Measurements from ENCODE around the gene THUMPD1. TPM values are rescaled to one million over a fixed set of nuclear protein-coding genes. Genes with fewer than 3 reads are reported as not detected.
"Not testable (repeated sequence)": the region's sequence is repeated elsewhere in the genome, so short reads cannot be mapped to it uniquely, and the experiment has no call there.

Gene THUMPD1
- total RNA-seq, 1 donor from 2014 or later = 18.6 TPM

DNA sequence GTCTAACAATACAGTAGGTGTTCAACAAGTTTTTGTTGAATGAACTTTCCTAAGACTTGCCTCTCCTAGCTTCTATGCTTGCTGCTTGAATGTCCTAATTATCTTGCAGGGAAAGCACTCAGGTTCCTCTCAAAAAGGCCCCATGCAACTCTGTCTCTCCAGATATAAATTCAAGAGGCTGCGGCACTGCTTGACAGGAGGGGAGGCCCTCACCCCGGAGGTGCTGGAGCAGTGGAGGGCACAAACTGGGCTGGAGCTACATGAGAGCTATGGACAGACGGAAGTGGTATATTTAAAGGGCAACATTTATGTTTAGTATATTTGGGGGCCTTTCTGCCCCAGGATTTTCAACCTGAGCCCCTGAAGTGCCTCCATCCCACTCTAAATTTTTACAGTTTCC lies 14.4 kb downstream of the THUMPD1 start:
- DNase-seq (ENCODE audit: low read depth) = no peak
- no peak overlapping the region for H3K4me3 ChIP-seq (ENCODE audit: low read depth, low read length)
- TF ChIP-seq, protein P1, sequence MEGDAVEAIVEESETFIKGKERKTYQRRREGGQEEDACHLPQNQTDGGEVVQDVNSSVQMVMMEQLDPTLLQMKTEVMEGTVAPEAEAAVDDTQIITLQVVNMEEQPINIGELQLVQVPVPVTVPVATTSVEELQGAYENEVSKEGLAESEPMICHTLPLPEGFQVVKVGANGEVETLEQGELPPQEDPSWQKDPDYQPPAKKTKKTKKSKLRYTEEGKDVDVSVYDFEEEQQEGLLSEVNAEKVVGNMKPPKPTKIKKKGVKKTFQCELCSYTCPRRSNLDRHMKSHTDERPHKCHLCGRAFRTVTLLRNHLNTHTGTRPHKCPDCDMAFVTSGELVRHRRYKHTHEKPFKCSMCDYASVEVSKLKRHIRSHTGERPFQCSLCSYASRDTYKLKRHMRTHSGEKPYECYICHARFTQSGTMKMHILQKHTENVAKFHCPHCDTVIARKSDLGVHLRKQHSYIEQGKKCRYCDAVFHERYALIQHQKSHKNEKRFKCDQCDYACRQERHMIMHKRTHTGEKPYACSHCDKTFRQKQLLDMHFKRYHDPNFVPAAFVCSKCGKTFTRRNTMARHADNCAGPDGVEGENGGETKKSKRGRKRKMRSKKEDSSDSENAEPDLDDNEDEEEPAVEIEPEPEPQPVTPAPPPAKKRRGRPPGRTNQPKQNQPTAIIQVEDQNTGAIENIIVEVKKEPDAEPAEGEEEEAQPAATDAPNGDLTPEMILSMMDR (conservative IDR thresholded peaks at IDR 0.05; ENCODE audit: low read depth, low read length) = no peak

DNA sequence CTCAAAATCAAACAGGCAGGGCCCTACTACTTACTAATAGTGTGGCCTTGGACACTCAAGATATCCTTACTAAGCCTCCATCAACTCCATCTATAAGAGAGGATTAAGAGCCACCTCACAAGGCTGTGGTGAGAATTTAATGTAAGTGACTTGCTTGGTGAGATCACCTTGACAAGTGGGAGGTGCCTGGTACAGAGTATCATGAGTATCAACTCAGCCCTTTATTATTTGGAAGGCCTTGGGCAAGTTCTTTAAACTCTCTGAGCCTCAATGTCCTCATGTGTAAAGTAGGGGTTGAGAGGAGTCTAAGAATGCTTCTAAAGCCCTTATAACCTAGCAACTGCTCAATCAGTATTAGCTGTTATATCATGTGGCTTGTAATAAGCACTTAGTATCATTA lies 15.0 kb downstream of the THUMPD1 start:
- DNase-seq (ENCODE audit: low read depth) = no peak
- TF ChIP-seq, protein P1 (conservative IDR thresholded peaks at IDR 0.05; ENCODE audit: low read depth, low read length) = no peak
- no peak overlapping the region for H3K4me3 ChIP-seq (ENCODE audit: low read depth, low read length)

DNA sequence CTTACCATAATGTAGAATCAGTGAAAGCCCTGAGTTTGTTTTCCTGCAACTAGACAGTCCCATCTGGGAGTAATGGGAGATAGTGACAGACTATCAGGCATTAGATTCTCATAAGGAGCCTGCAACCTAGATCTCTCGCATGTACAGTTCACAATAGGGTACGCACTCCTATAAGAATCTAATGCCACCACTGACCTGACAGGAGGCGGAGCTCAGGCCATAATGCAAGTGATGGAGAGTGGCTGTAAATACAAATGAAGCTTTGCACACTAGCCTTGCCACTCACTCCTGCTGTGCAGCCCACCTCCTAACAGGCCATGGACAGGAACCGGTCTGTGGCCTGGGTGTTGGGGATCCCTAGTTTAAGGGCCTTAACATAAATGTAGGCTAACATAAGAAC lies 21.4 kb downstream of the THUMPD1 start:
- no peak overlapping the region for H3K4me3 ChIP-seq (ENCODE audit: low read depth, low read length)
- TF ChIP-seq, protein P1 (conservative IDR thresholded peaks at IDR 0.05; ENCODE audit: low read depth, low read length) = no peak
- DNase-seq (ENCODE audit: low read depth) = no peak

DNA sequence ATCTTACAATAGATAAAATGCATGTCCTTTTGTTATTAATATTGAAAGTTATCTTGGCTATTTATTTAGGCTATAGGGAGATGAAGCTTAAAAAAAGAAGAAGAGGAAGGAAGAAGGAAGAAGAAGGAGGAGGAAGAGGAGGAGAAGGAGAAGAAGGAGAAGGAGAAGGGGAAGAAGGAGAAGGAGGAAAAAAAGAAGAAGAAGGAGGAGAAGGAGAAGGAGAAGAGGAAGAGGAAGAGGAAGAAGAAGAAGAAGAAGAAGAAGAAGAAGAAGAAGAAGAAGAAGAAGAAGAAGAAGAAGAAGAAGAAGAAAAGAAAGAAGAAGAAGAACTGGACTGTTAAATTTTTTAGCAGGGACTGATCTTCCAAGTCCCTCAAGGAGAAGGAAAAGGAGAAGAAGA lies 23.9 kb downstream of the THUMPD1 start:
- DNase-seq (ENCODE audit: low read depth) = not testable (repeated sequence)

DNA sequence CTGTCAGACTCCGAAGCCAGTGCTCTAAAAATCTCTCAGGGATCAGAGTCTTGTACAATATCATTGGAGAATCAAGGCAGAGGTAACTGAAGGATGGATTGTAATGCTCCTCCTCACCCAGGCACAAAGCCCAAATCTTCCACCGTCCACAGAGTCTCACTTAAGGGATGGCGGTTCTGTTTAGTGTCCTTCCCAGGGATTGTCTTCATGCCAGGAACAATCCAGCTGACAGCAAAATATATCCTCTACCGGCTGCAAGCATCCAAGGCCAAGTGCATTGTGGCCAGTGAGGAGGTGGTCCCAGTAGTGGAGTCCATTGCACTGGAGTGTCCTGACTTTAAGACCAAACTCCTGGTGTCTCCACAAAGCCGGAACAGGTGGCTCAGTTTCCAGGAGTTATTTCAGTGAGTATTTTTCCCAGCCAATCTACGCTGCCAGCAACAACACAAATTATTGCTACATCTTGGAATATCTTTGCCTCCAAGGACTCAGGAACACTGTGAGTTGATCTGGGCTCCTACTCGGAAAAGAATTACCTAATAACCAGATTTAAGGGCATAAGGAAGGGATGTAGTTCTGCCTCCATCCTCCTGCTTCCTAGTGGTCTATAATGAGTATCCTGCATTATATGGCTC lies 30.2 kb downstream of the THUMPD1 start:
- TF ChIP-seq, protein P1 (conservative IDR thresholded peaks at IDR 0.05; ENCODE audit: low read depth, low read length) = no peak
- no peak overlapping the region for H3K4me3 ChIP-seq (ENCODE audit: low read depth, low read length)
- DNase-seq (ENCODE audit: low read depth) = no peak

More for the DNA sequence above, 23.9 kb downstream of the THUMPD1 start:
- H3K4me3 ChIP-seq (ENCODE audit: low read depth, low read length) = not testable (repeated sequence)

DNA sequence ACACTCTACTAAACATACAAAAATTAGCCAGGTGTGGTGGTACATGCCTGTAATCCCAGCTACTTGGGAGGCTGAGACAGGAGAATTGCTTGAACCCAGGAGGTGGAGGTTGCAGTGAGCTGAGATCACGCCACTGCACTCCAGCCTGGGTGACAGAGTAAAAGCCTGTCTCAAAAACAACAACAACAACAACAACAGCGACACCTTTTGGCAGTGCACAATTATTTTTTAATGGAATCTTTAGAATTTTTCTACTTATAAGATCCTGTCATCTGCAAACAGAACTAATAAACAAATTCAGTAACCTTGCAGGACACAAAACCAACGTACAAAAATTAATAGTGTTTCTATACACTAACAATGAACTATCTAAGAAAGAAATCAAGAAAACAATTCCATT lies 33.5 kb downstream of the THUMPD1 start:
- DNase-seq (ENCODE audit: low read depth); H3K4me3 ChIP-seq (ENCODE audit: low read depth, low read length): not testable (repeated sequence)
- TF ChIP-seq, protein P1 (conservative IDR thresholded peaks at IDR 0.05; ENCODE audit: low read depth, low read length) = peak; percentile 45

DNA sequence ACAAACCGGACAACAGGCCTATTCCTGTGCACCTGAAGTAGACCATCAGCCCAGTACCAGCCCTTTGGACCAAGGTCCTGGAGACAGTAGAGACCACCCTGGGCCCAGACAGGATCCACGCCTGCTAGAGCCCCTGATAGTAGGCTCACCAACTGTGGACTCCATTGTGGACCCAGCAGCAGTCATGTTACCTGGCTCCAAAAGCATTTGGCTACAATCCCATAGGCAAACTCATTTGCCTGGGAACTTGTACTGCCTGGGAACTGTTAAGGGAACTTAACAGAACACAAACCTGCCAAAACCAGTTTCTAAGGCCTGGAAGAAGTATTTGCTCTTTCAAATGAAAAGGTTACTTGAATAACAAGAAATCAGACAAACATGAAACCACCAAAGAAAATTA lies 34.2 kb downstream of the THUMPD1 start:
- TF ChIP-seq, protein P1 (conservative IDR thresholded peaks at IDR 0.05; ENCODE audit: low read depth, low read length) = no peak
- no peak overlapping the region for H3K4me3 ChIP-seq (ENCODE audit: low read depth, low read length)
- DNase-seq (ENCODE audit: low read depth) = no peak

DNA sequence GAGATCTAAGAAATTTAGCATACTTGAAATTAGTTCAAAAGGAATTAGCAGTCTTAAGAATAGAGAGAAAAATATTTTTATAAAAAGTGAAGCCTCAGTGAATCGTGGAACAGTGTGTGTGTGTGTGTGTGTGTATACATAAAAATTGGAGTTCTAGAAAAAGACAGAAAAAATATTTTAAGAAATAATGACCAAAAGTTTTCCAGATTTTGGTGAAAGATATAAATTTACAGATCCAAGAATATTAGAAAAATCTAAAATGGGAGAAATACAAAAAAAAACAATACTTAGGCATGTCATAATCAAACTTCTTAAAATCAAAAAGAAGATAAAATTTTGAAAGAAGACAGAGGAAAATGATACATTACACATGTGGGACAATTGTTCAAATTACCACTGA lies 35.6 kb downstream of the THUMPD1 start:
- not testable (repeated sequence) for H3K4me3 ChIP-seq (ENCODE audit: low read depth, low read length); DNase-seq (ENCODE audit: low read depth)

All from epithelial cell of proximal tubule (primary cell).